Measurements from ENCODE around the gene PAPSS1. TPM values are rescaled to one million over a fixed set of nuclear protein-coding genes. Genes with fewer than 3 reads are reported as not detected.

PAPSS1 gene
- total and polyA plus RNA-seq, 2 of the 8 experiments (the other 6 are each of a cell fraction or from before 2014, with no cell fraction given) = 79.2 to 98.5 TPM

DNA sequence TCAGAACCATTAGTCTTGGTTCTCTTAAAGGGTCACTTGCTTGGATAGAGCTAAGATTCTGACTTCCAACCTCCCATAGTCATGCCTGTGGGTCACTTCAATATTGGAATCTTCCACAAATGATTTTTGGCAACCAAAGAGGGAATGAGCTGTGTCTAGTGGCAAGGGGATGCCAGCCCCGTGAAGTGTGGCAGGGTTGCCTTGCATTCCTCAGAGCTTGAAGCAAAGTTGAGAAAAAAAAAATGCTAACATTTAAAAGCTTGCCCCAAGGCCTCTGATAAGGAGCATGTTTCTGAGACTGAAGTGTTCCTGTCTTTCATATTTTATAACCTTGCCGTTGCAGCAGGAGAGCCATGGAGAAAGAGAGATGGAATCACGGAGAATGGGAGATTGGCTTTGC, 120.2 kb downstream of the PAPSS1 start:
- no peak overlapping the region for H3K14ac ChIP-seq (ENCODE audit: insufficient read length)
- no peak for TF ChIP-seq SP1 (IDR thresholded peaks at IDR 0.05; ENCODE audit: low read depth, low read length)
- TF ChIP-seq GTF2F1 (IDR thresholded peaks at IDR 0.05; ENCODE audit: borderline replicate concordance, low read depth, low read length) = no peak
- TF ChIP-seq EP300 (IDR thresholded peaks at IDR 0.05; ENCODE audit: borderline replicate concordance in 1 of 2, low read depth in 2 of 2, low read length in 2 of 2) = no peak
- TF ChIP-seq POU5F1 (IDR thresholded peaks at IDR 0.05; ENCODE audit: low read depth, low read length) = no peak
- no peak for TF ChIP-seq SP4 (IDR thresholded peaks at IDR 0.05; ENCODE audit: low read length)
- no peak for TF ChIP-seq BRCA1 (IDR thresholded peaks at IDR 0.05; ENCODE audit: low read depth, low read length)
- no peak for TF ChIP-seq TEAD4 (IDR thresholded peaks at IDR 0.05; ENCODE audit: low read depth, low read length)
- TF ChIP-seq ZNF274 (IDR thresholded peaks at IDR 0.05; ENCODE audit: borderline replicate concordance, extremely low read depth, low read length) = no peak
- no peak for TF ChIP-seq NANOG (IDR thresholded peaks at IDR 0.05; ENCODE audit: insufficient read depth, low read depth, low read length, poor library complexity, severe bottlenecking)
- TF ChIP-seq TBP (IDR thresholded peaks at IDR 0.05; ENCODE audit: low read depth, low read length) = no peak
- no peak for TF ChIP-seq GABPA (IDR thresholded peaks at IDR 0.05; ENCODE audit: borderline replicate concordance, insufficient read depth, low read length)
- no peak for TF ChIP-seq MAFK (IDR thresholded peaks at IDR 0.05; ENCODE audit: low read depth, low read length)
- TF ChIP-seq PHF8 (conservative IDR thresholded peaks at IDR 0.05; ENCODE audit: low read depth, low read length) = no peak
- no peak for TF ChIP-seq BACH1 (IDR thresholded peaks at IDR 0.05; ENCODE audit: low read length)
- TF ChIP-seq YY1 (IDR thresholded peaks at IDR 0.05; ENCODE audit: low read depth, low read length) = no peak
- TF ChIP-seq ASH2L (IDR thresholded peaks at IDR 0.05; ENCODE audit: low read length) = no peak
- H2BK120ac ChIP-seq (replicated peaks; ENCODE audit: low read depth, low read length) = no peak overlapping the region
- H4K5ac ChIP-seq (ENCODE audit: insufficient read length, low read depth, low read length) = no peak overlapping the region
- H3K23ac ChIP-seq (ENCODE audit: insufficient read length) = no peak overlapping the region
- no peak overlapping the region for H3K56ac ChIP-seq (replicated peaks; ENCODE audit: insufficient read length, low read depth, low read length)
- H3K27ac ChIP-seq (ENCODE audit: low read depth, low read length) = no peak overlapping the region
- H2AK5ac ChIP-seq (ENCODE audit: low read depth, low read length) = no peak overlapping the region
- no peak overlapping the region for H3K4me2 ChIP-seq (ENCODE audit: insufficient read depth in 1 of 2, low read depth in 2 of 2, low read length in 2 of 2)
- no peaks in the 10 kb centered on the region for H3K79me1 ChIP-seq (ENCODE audit: low read depth, low read length)
- peak overlapping the region; percentile 84; the same call in 1 of the 2 replicates for H2AFZ ChIP-seq (ENCODE audit: low read length)
- H4K91ac ChIP-seq (replicated peaks; ENCODE audit: insufficient read length, low read length) = no peak overlapping the region
- no peaks in the 10 kb centered on the region for H3K27me3 ChIP-seq (replicated peaks in 1 of 4; ENCODE audit: control insufficient read depth in 3 of 4, extremely low read depth in 1 of 4, insufficient read depth in 3 of 4, low read length in 3 of 4)
- H4K8ac ChIP-seq (ENCODE audit: extremely low read depth, insufficient read depth, low read length) = no peak overlapping the region
- H3K23me2 ChIP-seq (ENCODE audit: low read depth, low read length) = no peaks in the 10 kb centered on the region
- H3K79me2 ChIP-seq (ENCODE audit: control insufficient read depth in 1 of 2, insufficient read depth in 2 of 2, low read length in 2 of 2) = no peaks in the 10 kb centered on the region
- H2BK15ac ChIP-seq (ENCODE audit: low read length) = no peak overlapping the region
- no peaks in the 10 kb centered on the region for H3K4me1 ChIP-seq (replicated peaks in 1 of 4; ENCODE audit: control insufficient read depth in 3 of 4, insufficient read depth in 4 of 4, low read length in 3 of 4)
- H3K18ac ChIP-seq (ENCODE audit: extremely low read depth, low read length) = no peak overlapping the region
- H2BK5ac ChIP-seq (ENCODE audit: low read depth, low read length) = no peak overlapping the region
- no peak overlapping the region for H3K4me3 ChIP-seq (ENCODE audit: extremely low read depth in 1 of 4, insufficient read depth in 2 of 4, low read depth in 3 of 4, low read length in 4 of 4)
- no peaks in the 10 kb centered on the region for H4K20me1 ChIP-seq (replicated peaks in 1 of 2; ENCODE audit: control insufficient read depth in 1 of 2, insufficient read depth in 2 of 2, low read length in 2 of 2)
- ChIA-PET POLR2A (ENCODE audit: partially characterized antibody) (no interaction called here), CTCF (ENCODE audit: partially characterized antibody) (interaction anchor here (0.7 to 1.2 kb wide), 3 partner anchors 23 to 722 kb away, joined by 3 to 4 read pairs (median 3); no protein-coding TSS in a partner anchor)
- H3K4ac ChIP-seq (replicated peaks; ENCODE audit: insufficient read length, low read depth, low read length) = no peak overlapping the region
- H3K9me3 ChIP-seq (ENCODE audit: insufficient read depth in 2 of 2, low read depth in 1 of 2, low read length in 1 of 2) = no peaks in the 10 kb centered on the region
- no peak overlapping the region for H3K9ac ChIP-seq (replicated peaks in 1 of 4; ENCODE audit: extremely low read depth in 1 of 4, low read depth in 3 of 4, low read length in 3 of 4)
- no peak overlapping the region for H2BK20ac ChIP-seq (ENCODE audit: low read length)
- FAIRE-seq (no peak), DNase-seq (ENCODE audit: low read depth in 1 of 2, low spot score in 2 of 2) (no peak)
- no peaks in the 10 kb centered on the region for H3K36me3 ChIP-seq (ENCODE audit: control insufficient read depth in 2 of 4, insufficient read depth in 4 of 4, low read length in 3 of 4)
- H2BK12ac ChIP-seq (ENCODE audit: low read depth, low read length) = no peak overlapping the region
- 82% methylated on average over 3 of the region's 3 CpGs; no CpG with 5 or more reads in 1 of the 2 experiments for WGBS, 2 experiments (ENCODE audit: extremely low coverage in 1 of 2, insufficient coverage in 1 of 2, insufficient read length in 1 of 2, insufficient replicate concordance in 2 of 2, low coverage in 1 of 2, low lambda C conversion rate in 2 of 2, missing lambda C conversion rate in 1 of 2)

Measured in H1 (cell line).